SK-N-SH (cell line): ENCODE results near the gene MB21D2. TPM values are rescaled to one million over a fixed set of nuclear protein-coding genes. Genes with fewer than 3 reads are reported as not detected.

ENCODE experiments used
- CTCF ChIA-PET: fragments of 300-600, 350-600 bp; formaldehyde crosslinking; extraction: SDS; loops from one replicate; lab custom pipeline; 2021; lab: Yijun Ruan, JAX
- POLR2A ChIA-PET: fragments of 350-600 bp; sonication (Branson Sonifier 250); formaldehyde crosslinking; extraction: SDS; loops from one replicate; lab custom pipeline; 2020; ENCODE audit warnings: antibody characterized with exemption, inconsistent platforms; lab: Yijun Ruan, JAX
- DNase-seq: peaks from one replicate; pipeline ENCODE4 v3.0.0; 2012
- H2AFZ ChIP-seq: fragments of 200-600 bp; sonication (generic); 2 replicates; pipeline ENCODE4 v1.8.1; 2016; ENCODE audit warnings: antibody characterized with exemption, mild to moderate bottlenecking, low read depth
- H3F3A ChIP-seq: fragments of 200-600 bp; sonication (generic); replicated peaks from 2 replicates; pipeline ENCODE3; 2016; ENCODE audit warnings: antibody characterized with exemption, mild to moderate bottlenecking; ENCODE audit not compliant: insufficient read depth
- H3K27ac ChIP-seq, 2 experiments: fragments of 200-500 bp in 1 of 2; fragments of 200-600 bp in 1 of 2; sonication (Bioruptor generic) in 1 of 2; sonication (generic), shearing (Covaris generic) in 1 of 2; 2 replicates each; pipeline versions ENCODE4 v1.5.1 to v1.6.1; 2014 to 2016; ENCODE audit warnings: low read depth in 2 of 2, inconsistent platforms in 1 of 2, low read length in 1 of 2, mild to moderate bottlenecking in 1 of 2, mixed read lengths in 1 of 2
- H3K27me3 ChIP-seq: fragments of 200-600 bp; sonication (generic), shearing (Covaris generic); 2 replicates; pipeline ENCODE4 v1.6.1; 2016; ENCODE audit warnings: mixed run types; ENCODE audit not compliant: insufficient read depth
- H3K36me3 ChIP-seq, 2 experiments: fragments of 200-500 bp in 1 of 2; fragments of 200-600 bp in 1 of 2; sonication (Bioruptor generic) in 1 of 2; sonication (generic) in 1 of 2; replicated peaks in 1 of 2; 2 replicates each; pipeline versions ENCODE3 to v1.5.1; 2014 to 2016; ENCODE audit warnings: low read length in 1 of 2, mild to moderate bottlenecking in 1 of 2; ENCODE audit not compliant: insufficient read depth in 2 of 2, control insufficient read depth in 1 of 2
- H3K4me1 ChIP-seq, 2 experiments: fragments of 200-500 bp in 1 of 2; fragments of 200-600 bp in 1 of 2; sonication (Bioruptor generic) in 1 of 2; sonication (generic), shearing (Covaris generic) in 1 of 2; 2 replicates each; pipeline versions ENCODE4 v1.5.1 to v1.6.1; 2014 to 2016; ENCODE audit warnings: low read depth in 1 of 2, low read length in 1 of 2, mixed run types in 1 of 2; ENCODE audit not compliant: insufficient read depth in 2 of 2, control insufficient read depth in 1 of 2
- H3K4me2 ChIP-seq: fragments of 200-600 bp; sonication (generic), shearing (Covaris generic); 2 replicates; pipeline ENCODE4 v1.6.1; 2017; ENCODE audit warnings: mixed run types
- H3K4me3 ChIP-seq, 2 experiments: fragments of 200-500 bp in 1 of 2; fragments of 200-600 bp in 1 of 2; sonication (Bioruptor generic) in 1 of 2; sonication (generic), shearing (Covaris generic) in 1 of 2; 2 replicates each; pipeline versions ENCODE4 v1.5.1 to v1.8.1; 2014 to 2016; ENCODE audit warnings: low read depth in 2 of 2, inconsistent platforms in 1 of 2, low read length in 1 of 2, mild to moderate bottlenecking in 1 of 2, mixed read lengths in 1 of 2, moderate library complexity in 1 of 2
- H3K79me2 ChIP-seq: fragments of 200-600 bp; sonication (generic); 2 replicates; pipeline ENCODE4 v1.8.1; 2017; ENCODE audit warnings: mild to moderate bottlenecking; ENCODE audit not compliant: insufficient read depth
- H3K9ac ChIP-seq: fragments of 200-600 bp; sonication (generic); 2 replicates; pipeline ENCODE4 v1.6.1; 2017; ENCODE audit warnings: mixed run types
- H3K9me2 ChIP-seq: fragments of 200-600 bp; sonication (generic); 2 replicates; pipeline ENCODE4 v1.6.1; 2017; ENCODE audit warnings: mixed run types
- H3K9me3 ChIP-seq: fragments of 200-600 bp; sonication (generic); 2 replicates; pipeline ENCODE4 v1.6.1; 2017; ENCODE audit warnings: mixed run types, mild to moderate bottlenecking, moderate library complexity
- H4K20me1 ChIP-seq: fragments of 200-600 bp; sonication (generic); 2 replicates; pipeline ENCODE4 v1.6.1; 2017; ENCODE audit warnings: mild to moderate bottlenecking, mixed run types; ENCODE audit not compliant: insufficient read depth
- CTCF ChIP-seq: fragments of 200-600 bp; sonication (generic); IDR thresholded peaks from 2 replicates; pipeline ENCODE4 v1.6.1; 2017; ENCODE audit warnings: antibody characterized with exemption, mild to moderate bottlenecking, moderate library complexity
- EP300 ChIP-seq, 2 experiments: IDR thresholded peaks; 2 replicates each; pipeline versions ENCODE4 v1.4.0 to v1.6.1; 2012; ENCODE audit warnings: borderline replicate concordance in 1 of 2, low read depth in 1 of 2, low read length in 1 of 2
- EZH2phosphoT487 ChIP-seq: fragments of 200-600 bp; sonication (generic); IDR thresholded peaks from 2 replicates; pipeline ENCODE4 v1.6.1; 2017; ENCODE audit warnings: low read depth, mixed run types, mild to moderate bottlenecking, antibody characterized with exemption, moderate library complexity, borderline replicate concordance
- FOXJ3 ChIP-seq: sonication (generic); formaldehyde crosslinking; IDR thresholded peaks from 2 replicates; pipeline ENCODE4 v1.5.1; 2020; ENCODE audit warnings: mild to moderate bottlenecking, missing genetic modification reagents
- FOXM1 ChIP-seq: IDR thresholded peaks from 2 replicates; pipeline ENCODE4 v1.4.0; 2012; ENCODE audit warnings: low read depth, mild to moderate bottlenecking
- GATA2 ChIP-seq: sonication (generic); formaldehyde crosslinking; IDR thresholded peaks from 2 replicates; pipeline ENCODE4 v1.5.0; 2020; ENCODE audit warnings: mild to moderate bottlenecking, missing genetic modification reagents
- IRF3 ChIP-seq: fragments of 150-350 bp; IDR thresholded peaks from 2 replicates; pipeline ENCODE4 v1.6.1; 2016; ENCODE audit warnings: mild to moderate bottlenecking, low read depth, low read length
- MAX ChIP-seq: IDR thresholded peaks from 2 replicates; pipeline ENCODE4 v1.4.0; 2012; ENCODE audit warnings: low read depth
- MEF2A ChIP-seq: IDR thresholded peaks from 2 replicates; pipeline ENCODE4 v1.4.0; 2012; ENCODE audit warnings: low read depth, borderline replicate concordance
- MXI1 ChIP-seq: IDR thresholded peaks from 2 replicates; pipeline ENCODE4 v1.6.1; 2012; ENCODE audit warnings: mild to moderate bottlenecking, low read depth, low read length, improper control_type of control experiment
- NRF1 ChIP-seq: IDR thresholded peaks from 2 replicates; pipeline ENCODE4 v1.6.1; 2012; ENCODE audit warnings: low read depth, mild to moderate bottlenecking, low read length
- PBX3 ChIP-seq: IDR thresholded peaks from 2 replicates; pipeline ENCODE4; 2012
- RAD21 ChIP-seq: IDR thresholded peaks from 2 replicates; pipeline ENCODE4 v1.6.1; 2012; ENCODE audit warnings: mild to moderate bottlenecking, low read length
- RFX5 ChIP-seq: IDR thresholded peaks from 2 replicates; pipeline ENCODE4 v1.6.1; 2012; ENCODE audit warnings: mild to moderate bottlenecking, improper control_type of control experiment, low read length
- SIN3A ChIP-seq: IDR thresholded peaks from 2 replicates; pipeline ENCODE4 v1.6.1; 2012; ENCODE audit warnings: low read depth, mild to moderate bottlenecking, low read length, moderate library complexity, borderline replicate concordance
- SMC3 ChIP-seq: IDR thresholded peaks from 2 replicates; pipeline ENCODE4 v1.6.1; 2012; ENCODE audit warnings: low read depth, low read length, improper control_type of control experiment
- TAF1 ChIP-seq: IDR thresholded peaks from 2 replicates; pipeline ENCODE4 v1.6.1; 2012; ENCODE audit warnings: low read depth, mild to moderate bottlenecking, low read length, moderate library complexity, borderline replicate concordance
- TCF12 ChIP-seq: IDR thresholded peaks from 2 replicates; pipeline ENCODE4 v1.4.0; 2012
- USF1 ChIP-seq: IDR thresholded peaks from 2 replicates; pipeline ENCODE4 v1.4.0; 2012; ENCODE audit warnings: low read depth, borderline replicate concordance
- YY1 ChIP-seq: IDR thresholded peaks from 2 replicates; pipeline ENCODE4 v1.4.0; 2012; ENCODE audit warnings: low read depth, mild to moderate bottlenecking
- WGBS: methylation state at CpG from one replicate; pipeline ENCODE4 v1.1.6; 2017; ENCODE audit warnings: low lambda C conversion rate; 5-methylcytosine and 5-hydroxymethylcytosine counted together
- polyA plus RNA-seq, 3 experiments: library from polyadenylated mRNA; depleted of rRNA; stranded (reverse); fragments of >200 nt; gene quantifications; 2 replicates each; pipeline ENCODE4 v1.2.3, GENCODE V29; 2012

Gene MB21D2
- polyA plus RNA-seq, 1 of the 3 experiments (the other 2 are of a cell fraction): 12.7 TPM

GRCh38 chr3:192848371-192849233, 69.1 kb downstream of the MB21D2 start:
- Histone ChIP-seq H3K27me3 (no peaks in the 10 kb centered on the region), H3K4me2 (0 out of 2 replicates have a peak overlapping the region, but pooled peaks have one; percentile 10), H3K79me2 (peaks cover 85% of the 10 kb centered on the region; the same call in 1 of the 2 replicates), H4K20me1 (peaks cover 59% of the 10 kb centered on the region), H3K9ac (no peak overlapping the region), H2AFZ (no peak overlapping the region), H3K36me3 (no peaks in the 10 kb centered on the region), H3K9me2 (no peaks in the 10 kb centered on the region), H3K9me3 (no peaks in the 10 kb centered on the region), H3F3A (peaks cover 10% of the 10 kb centered on the region), H3K27ac (peak overlapping the region in 1 of 2 experiments; percentile 28; a peak in 2 of 4 replicates), H3K4me3 (no peak overlapping the region), H3K4me1 (peaks cover 4 to 22% of the 10 kb centered on the region in 2 experiments)
- no peak for TF ChIP-seq FOXM1
- no peak for TF ChIP-seq RFX5
- TF ChIP-seq TCF12: peak; percentile 66
- TF ChIP-seq SMC3: no peak
- no peak for TF ChIP-seq EZH2phosphoT487
- TF ChIP-seq MEF2A: no peak
- no peak for TF ChIP-seq FOXJ3 (CRISPR knock-in tag)
- no peak for TF ChIP-seq GATA2 (CRISPR knock-in tag)
- 0 out of 2 replicates have a peak, but pooled peaks have one; percentile 17 for TF ChIP-seq PBX3
- no peak for TF ChIP-seq YY1
- 74% methylated on average over 11 of the region's 11 CpGs for WGBS
- ChIA-PET POLR2A (no interaction called here), CTCF (interaction anchor here (1.5 kb wide), 1 partner anchor 192 kb away, joined by 4 read pairs; no protein-coding TSS in a partner anchor)
- DNase-seq: no peak

- Histone ChIP-seq H3K9me2 (no peaks in the 10 kb centered on the region), H3K4me2 (0 out of 2 replicates have a peak overlapping the region, but pooled peaks have one; percentile 10), H3K27ac (peak overlapping the region in 1 of 2 experiments; percentile 28; a peak in 2 of 4 replicates), H3F3A (peaks cover 10% of the 10 kb centered on the region), H3K27me3 (no peaks in the 10 kb centered on the region), H3K4me1 (peaks cover 4 to 22% of the 10 kb centered on the region in 2 experiments), H3K9me3 (no peaks in the 10 kb centered on the region), H3K79me2 (peaks cover 84% of the 10 kb centered on the region; the same call in 1 of the 2 replicates), H2AFZ (no peak overlapping the region), H3K4me3 (no peak overlapping the region), H4K20me1 (peaks cover 63% of the 10 kb centered on the region), H3K36me3 (no peaks in the 10 kb centered on the region), H3K9ac (no peak overlapping the region)
- ChIA-PET CTCF (interaction anchor here (1.5 kb wide), 1 partner anchor 193 kb away, joined by 4 read pairs; no protein-coding TSS in a partner anchor), POLR2A (no interaction called here)
- no peak for DNase-seq
- WGBS: 55% methylated on average over 3 of the region's 3 CpGs
- TF ChIP-seq MXI1 (no peak), USF1 (no peak), TAF1 (no peak), RFX5 (no peak), CTCF (no peak), IRF3 (no peak), MEF2A (no peak), SIN3A (no peak), RAD21 (no peak), EP300 (IDR thresholded peaks at IDR 0.05; ENCODE audit: borderline replicate concordance in 1 of 2, low read depth in 1 of 2, low read length in 1 of 2) (no peak), MAX (no peak), NRF1 (no peak)
These were observed 69.7 kb downstream of the MB21D2 start for GRCh38 chr3:192847941-192848340.
